Right cardiac atrium (tissue), 5 donors: ENCODE results near the gene GPR183. TPM values are rescaled to one million over a fixed set of nuclear protein-coding genes. Genes with fewer than 3 reads are reported as not detected.

Source experiments
- ATAC-seq, 2 donors: fragments of 200-7000 bp; cut with Tn5 transposase; one replicate each; pipeline versions ENCODE4 v1.8.0 to v1.9.1; 2020; ENCODE audit warnings: moderate library complexity in 2 of 2, mild to moderate bottlenecking in 1 of 2
- DNase-seq, 3 donors: peaks; one replicate each; pipeline ENCODE4 v3.0.0-alpha.2; 2020
- H3K27ac ChIP-seq: one replicate; pipeline ENCODE4 v1.5.1; 2013; ENCODE audit warnings: mild to moderate bottlenecking, low read length, control low read depth, moderate library complexity
- H3K27me3 ChIP-seq: one replicate; pipeline ENCODE4 v1.6.1; 2013; ENCODE audit not compliant: control insufficient read depth, insufficient read depth
- H3K4me1 ChIP-seq: one replicate; pipeline ENCODE4 v1.6.1; 2013; ENCODE audit warnings: low read length; ENCODE audit not compliant: control insufficient read depth, insufficient read depth
- H3K4me3 ChIP-seq: one replicate; pipeline ENCODE4 v1.5.1; 2013; ENCODE audit warnings: low read length, control low read depth
- H3K9me3 ChIP-seq: one replicate; pipeline ENCODE4 v1.6.1; 2013; ENCODE audit warnings: low read length; ENCODE audit not compliant: control insufficient read depth
- WGBS: extraction: QIAGEN DNeasy Blood & Tissue Kit; methylation state at CpG from one replicate; pipeline ENCODE4 v1.1.7; 2013; 5-methylcytosine and 5-hydroxymethylcytosine counted together
- intact Hi-C, 4 donors: fragments of 100-400 bp; cut with DNase I; formaldehyde crosslinking; loops; one replicate each; pipeline versions ENCODE4 v1.11.0 to v1.14.0; 2022 to 2023
- polyA plus RNA-seq: library from polyadenylated mRNA; stranded (reverse); fragments of 200-250 nt; gene quantifications from one replicate; pipeline ENCODE4 v1.2.3, GENCODE V29; 2013
- total RNA-seq, 4 donors: library from RNA; stranded (reverse); fragmentation: NEBNext Ultra II Directional; extraction: Animal tissue kit (Norgen Biotek cat#: 25700); gene quantifications; one replicate each; pipeline ENCODE4 v1.2.1, GENCODE V29; 2021
- donor health status: healthy with polysubstance abuse.
- donor health status: DM: no; HTN: yes; CAD: no.
- donor health status: DM: no; HTN: no; CAD: no.
- donor health status: DM: no; HTN: yes; CAD: no; lungs with severe emphysema.
- donor health status: DM: yes; HTN: yes; CAD: no.

The GPR183 gene
- total and polyA plus RNA-seq, 5 donors = 9.7 to 20.7 (median 14.5) TPM

- Histone ChIP-seq H3K4me3 (no peak overlapping the region), H3K9me3 (no peaks in the 10 kb centered on the region), H3K27ac (no peak overlapping the region), H3K27me3 (no peaks in the 10 kb centered on the region), H3K4me1 (no peaks in the 10 kb centered on the region)
- ATAC-seq (no peak), DNase-seq (no peak)
- 89% methylated on average over 4 of the region's 4 CpGs for WGBS
- intact Hi-C loops = no loop called here
Measured at GRCh38 chr13:99335603-99336002, 28.4 kb upstream of the GPR183 start.

GRCh38 chr13:99335087-99335486 lies 27.9 kb upstream of the GPR183 start:
- Histone ChIP-seq H3K27me3 (no peaks in the 10 kb centered on the region), H3K4me3 (no peak overlapping the region), H3K9me3 (no peaks in the 10 kb centered on the region), H3K4me1 (no peaks in the 10 kb centered on the region), H3K27ac (no peak overlapping the region)
- no peak for DNase-seq
- ATAC-seq = no peak
- 97% methylated on average over 2 of the region's 2 CpGs for WGBS
- intact Hi-C loops = no loop called here

- 94% methylated on average over 3 of the region's 3 CpGs for WGBS
- DNase-seq = no peak
- Histone ChIP-seq H3K4me3 (no peak overlapping the region), H3K4me1 (no peaks in the 10 kb centered on the region), H3K27me3 (no peaks in the 10 kb centered on the region), H3K27ac (no peak overlapping the region), H3K9me3 (no peaks in the 10 kb centered on the region)
- intact Hi-C loops = no loop called here
- ATAC-seq = no peak
Measured at GRCh38 chr13:99334221-99334620, 27.0 kb upstream of the GPR183 start.

GRCh38 chr13:99332456-99332855 lies 25.3 kb upstream of the GPR183 start:
- Histone ChIP-seq H3K27me3 (no peaks in the 10 kb centered on the region), H3K4me3 (no peak overlapping the region), H3K4me1 (no peaks in the 10 kb centered on the region), H3K9me3 (no peaks in the 10 kb centered on the region), H3K27ac (no peak overlapping the region)
- WGBS = 80% methylated on average over 9 of the region's 9 CpGs
- intact Hi-C loops = no loop called here
- DNase-seq (peak in 1 of 3 donors; percentile 71), ATAC-seq (no peak)

- no peak for DNase-seq
- intact Hi-C loops = no loop called here
- Histone ChIP-seq H3K27ac (no peak overlapping the region), H3K4me3 (no peak overlapping the region), H3K4me1 (no peaks in the 10 kb centered on the region), H3K9me3 (no peaks in the 10 kb centered on the region), H3K27me3 (no peaks in the 10 kb centered on the region)
- ATAC-seq = no peak
- WGBS = 91% methylated on average over 5 of the region's 5 CpGs
Measured at GRCh38 chr13:99331881-99332293, 24.7 kb upstream of the GPR183 start.

- ATAC-seq (no peak), DNase-seq (no peak)
- Histone ChIP-seq H3K9me3 (no peaks in the 10 kb centered on the region), H3K27me3 (no peaks in the 10 kb centered on the region), H3K27ac (no peak overlapping the region), H3K4me3 (no peak overlapping the region), H3K4me1 (no peaks in the 10 kb centered on the region)
- WGBS = 63% methylated on average over 6 of the region's 6 CpGs
- intact Hi-C loops = no loop called here
Measured at GRCh38 chr13:99330942-99331341, 23.7 kb upstream of the GPR183 start.

- ATAC-seq (no peak), DNase-seq (no peak)
- H3K27ac ChIP-seq = no peak overlapping the region
- intact Hi-C loops = no loop called here
- H3K27me3 ChIP-seq = no peaks in the 10 kb centered on the region
- H3K4me3 ChIP-seq = no peak overlapping the region
- H3K4me1 ChIP-seq = no peaks in the 10 kb centered on the region
- WGBS = 97% methylated on average over 1 of the region's 1 CpG
- H3K9me3 ChIP-seq = no peaks in the 10 kb centered on the region
Measured at GRCh38 chr13:99329477-99329876, 22.3 kb upstream of the GPR183 start.

- Histone ChIP-seq H3K27ac (no peak overlapping the region), H3K27me3 (no peaks in the 10 kb centered on the region), H3K4me1 (no peaks in the 10 kb centered on the region), H3K4me3 (no peak overlapping the region), H3K9me3 (no peaks in the 10 kb centered on the region)
- DNase-seq (no peak), ATAC-seq (no peak)
- WGBS = 99% methylated on average over 2 of the region's 2 CpGs
- intact Hi-C loops = no loop called here
Measured at GRCh38 chr13:99327761-99328160, 20.6 kb upstream of the GPR183 start.

- Histone ChIP-seq H3K27me3 (no peaks in the 10 kb centered on the region), H3K4me3 (no peak overlapping the region), H3K4me1 (no peaks in the 10 kb centered on the region), H3K9me3 (no peaks in the 10 kb centered on the region), H3K27ac (no peak overlapping the region)
- 38% methylated on average over 2 of the region's 2 CpGs for WGBS
- DNase-seq (no peak), ATAC-seq (no peak)
- intact Hi-C loops = no loop called here
Measured at GRCh38 chr13:99327126-99327525, 19.9 kb upstream of the GPR183 start.

GRCh38 chr13:99326012-99326411 lies 18.8 kb upstream of the GPR183 start:
- DNase-seq = no peak
- H3K27ac ChIP-seq = no peak overlapping the region
- no peak overlapping the region for H3K4me3 ChIP-seq
- intact Hi-C loops = no loop called here
- ATAC-seq = no peak
- no peaks in the 10 kb centered on the region for H3K9me3 ChIP-seq
- no peaks in the 10 kb centered on the region for H3K27me3 ChIP-seq
- H3K4me1 ChIP-seq = peaks cover 4% of the 10 kb centered on the region

- Histone ChIP-seq H3K4me1 (peaks cover 4% of the 10 kb centered on the region), H3K27ac (no peak overlapping the region), H3K4me3 (no peak overlapping the region), H3K27me3 (no peaks in the 10 kb centered on the region), H3K9me3 (no peaks in the 10 kb centered on the region)
- ATAC-seq (no peak), DNase-seq (no peak)
- WGBS = 65% methylated on average over 3 of the region's 3 CpGs
- intact Hi-C loops = no loop called here
Measured at GRCh38 chr13:99323488-99323887, 16.3 kb upstream of the GPR183 start.

- H3K9me3 ChIP-seq = no peaks in the 10 kb centered on the region
- no peaks in the 10 kb centered on the region for H3K27me3 ChIP-seq
- H3K27ac ChIP-seq = no peak overlapping the region
- H3K4me1 ChIP-seq = peaks cover 4% of the 10 kb centered on the region
- 69% methylated on average over 10 of the region's 10 CpGs for WGBS
- no peak overlapping the region for H3K4me3 ChIP-seq
- DNase-seq = no peak
- peak; percentile 69 to 76 for ATAC-seq
- intact Hi-C loops = no loop called here
Measured at GRCh38 chr13:99322297-99323103, 15.3 kb upstream of the GPR183 start.
